Calu3 (cell line): ENCODE data around the gene CLASP1. TPM values are rescaled to one million over a fixed set of nuclear protein-coding genes. Genes with fewer than 3 reads are reported as not detected.

ENCODE experiments used
- BruUV-seq: library from RNA; stranded (reverse); fragments of 400-500 nt; replicated peaks from 2 replicates; lab custom pipeline; 2021; lab: Mats Ljungman, UMichigan
- CTCF ChIA-PET: fragments of 300-600 bp; sonication (Branson Sonifier 250); formaldehyde crosslinking; loops from one replicate; lab custom pipeline; 2022; ENCODE audit warnings: antibody characterized with exemption; lab: Charles Lee
- DNase-seq: peaks from one replicate; pipeline ENCODE4 v3.0.0; 2022
- H3K27ac Mint-ChIP-seq: one replicate; pipeline ENCODE4 v1.8.0; 2022; ENCODE audit warnings: mixed read lengths; ENCODE audit not compliant: unreplicated experiment
- H3K27me3 Mint-ChIP-seq: one replicate; pipeline ENCODE4 v1.8.0; 2022; ENCODE audit warnings: mixed read lengths; ENCODE audit not compliant: unreplicated experiment
- H3K36me3 Mint-ChIP-seq: one replicate; pipeline ENCODE4 v1.8.0; 2022; ENCODE audit warnings: mild to moderate bottlenecking, moderate library complexity, mixed read lengths; ENCODE audit not compliant: insufficient read depth, unreplicated experiment
- H3K4me1 Mint-ChIP-seq: one replicate; pipeline ENCODE4 v1.8.0; 2022; ENCODE audit warnings: mild to moderate bottlenecking, low read depth, mixed read lengths; ENCODE audit not compliant: unreplicated experiment
- H3K4me3 Mint-ChIP-seq: one replicate; pipeline ENCODE4 v1.8.0; 2022; ENCODE audit warnings: mild to moderate bottlenecking, low read depth, moderate library complexity, mixed read lengths; ENCODE audit not compliant: unreplicated experiment
- H3K9me3 Mint-ChIP-seq: one replicate; pipeline ENCODE4 v1.8.0; 2022; ENCODE audit warnings: low read depth, mixed read lengths; ENCODE audit not compliant: unreplicated experiment
- CTCF ChIP-seq: fragments of 200-600 bp; IDR thresholded peaks from one replicate; pipeline ENCODE4 v1.8.0; 2022; ENCODE audit warnings: antibody characterized with exemption; ENCODE audit not compliant: unreplicated experiment
- intact Hi-C: fragments of 100-400 bp; cut with micrococcal nuclease; formaldehyde crosslinking; loops from one replicate; pipeline ENCODE4 v1.10.0; 2022; ENCODE audit not compliant: unreplicated experiment
- total RNA-seq: library from RNA; stranded (reverse); gene quantifications from 2 replicates; pipeline ENCODE4 v1.2.3, GENCODE V29; 2022

The CLASP1 gene
- total RNA-seq, 1 experiment from 2014 or later: 59.7 TPM

DNA sequence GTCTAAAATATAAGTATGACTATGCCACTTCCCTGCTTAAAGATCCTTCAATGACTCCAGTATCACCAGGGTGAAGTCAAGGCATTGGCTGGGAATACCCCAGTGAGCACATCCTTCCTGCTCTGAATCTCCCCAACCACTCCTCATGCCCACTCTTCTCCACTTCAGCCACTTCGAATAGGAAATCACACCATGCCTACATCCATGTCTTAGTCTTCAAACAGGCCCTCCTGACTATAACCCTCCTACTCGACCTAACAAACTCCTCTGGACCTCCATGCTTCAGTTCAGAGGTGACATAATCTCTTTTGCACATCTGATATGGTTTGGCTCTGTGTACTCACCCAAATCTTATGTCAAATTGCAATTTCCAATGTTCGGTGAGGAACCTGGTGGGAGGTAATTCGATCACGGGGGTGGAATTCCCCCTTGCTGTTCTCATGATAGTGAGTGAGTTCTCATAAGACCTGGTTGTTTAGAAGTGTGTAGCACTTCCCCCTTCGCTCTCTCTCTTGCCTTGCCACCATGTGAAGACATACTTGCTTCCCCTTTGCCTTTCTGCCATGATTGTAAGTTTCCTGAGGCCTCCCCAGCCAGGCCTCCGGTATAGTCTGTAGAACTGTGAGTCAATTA lies 276.4 kb downstream of the CLASP1 start:
- H3K9me3 Mint-ChIP-seq: peaks cover 2% of the 10 kb centered on the region
- no peak for TF ChIP-seq CTCF
- H3K36me3 Mint-ChIP-seq: peaks cover 25% of the 10 kb centered on the region
- intact Hi-C loops: no loop called here
- H3K4me1 Mint-ChIP-seq: no peaks in the 10 kb centered on the region
- H3K27ac Mint-ChIP-seq: no peak overlapping the region
- no TSS peak for BruUV-seq
- CTCF ChIA-PET: no interaction called here
- H3K27me3 Mint-ChIP-seq: no peaks in the 10 kb centered on the region
- DNase-seq: no peak
- no peak overlapping the region for H3K4me3 Mint-ChIP-seq

GRCh38 chr2:121372082-121372481 lies 277.2 kb downstream of the CLASP1 start:
- H3K27ac Mint-ChIP-seq: no peak overlapping the region
- no peak overlapping the region for H3K4me3 Mint-ChIP-seq
- BruUV-seq: no TSS peak

GRCh38 chr2:121368836-121369235 lies 280.4 kb downstream of the CLASP1 start:
- intact Hi-C loops: no loop called here
- no peak overlapping the region for H3K27ac Mint-ChIP-seq
- no TSS peak for BruUV-seq
- DNase-seq: no peak
- H3K27me3 Mint-ChIP-seq: no peaks in the 10 kb centered on the region
- H3K4me1 Mint-ChIP-seq: no peaks in the 10 kb centered on the region
- peaks cover 2% of the 10 kb centered on the region for H3K9me3 Mint-ChIP-seq
- CTCF ChIA-PET: no interaction called here
- no peak overlapping the region for H3K4me3 Mint-ChIP-seq
- H3K36me3 Mint-ChIP-seq: peaks cover 25% of the 10 kb centered on the region
- no peak for TF ChIP-seq CTCF

More at GRCh38 chr2:121372082-121372481, 277.2 kb downstream of the CLASP1 start:
- H3K9me3 Mint-ChIP-seq: peaks cover 2% of the 10 kb centered on the region
- CTCF ChIA-PET: no interaction called here
- DNase-seq: no peak
- intact Hi-C loops: no loop called here
- no peaks in the 10 kb centered on the region for H3K27me3 Mint-ChIP-seq
- peaks cover 24% of the 10 kb centered on the region for H3K36me3 Mint-ChIP-seq
- no peak for TF ChIP-seq CTCF
- H3K4me1 Mint-ChIP-seq: no peaks in the 10 kb centered on the region

DNA sequence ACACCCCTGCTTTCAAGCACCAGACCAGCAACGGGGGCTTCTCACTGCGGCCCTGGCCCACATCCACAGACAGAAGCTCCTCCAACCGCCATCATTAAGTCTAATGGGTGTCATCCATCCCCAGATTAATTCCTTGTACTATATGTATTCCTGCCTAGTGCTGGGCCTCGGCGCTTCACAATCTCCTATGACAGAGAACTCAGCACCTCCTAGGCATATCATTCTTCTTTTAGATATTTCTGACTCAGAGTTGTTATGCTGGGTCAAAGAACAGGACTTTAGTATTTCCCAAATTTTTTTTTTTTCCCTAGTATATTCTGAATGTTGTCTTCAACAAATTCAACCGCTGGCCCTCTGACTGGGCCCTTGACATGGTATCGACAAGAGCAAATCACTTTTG lies 281.1 kb downstream of the CLASP1 start:
- no peaks in the 10 kb centered on the region for H3K4me1 Mint-ChIP-seq
- CTCF ChIA-PET: no interaction called here
- intact Hi-C loops: no loop called here
- BruUV-seq: no TSS peak
- no peak overlapping the region for H3K27ac Mint-ChIP-seq
- DNase-seq: no peak
- H3K36me3 Mint-ChIP-seq: peaks cover 20% of the 10 kb centered on the region
- H3K27me3 Mint-ChIP-seq: no peaks in the 10 kb centered on the region
- TF ChIP-seq CTCF: no peak
- H3K4me3 Mint-ChIP-seq: no peak overlapping the region
- H3K9me3 Mint-ChIP-seq: no peaks in the 10 kb centered on the region
